Measurements from ENCODE around the gene INPP5J.

INPP5J gene

GRCh38 chr22:31160328-31160978, 37.7 kb downstream of the INPP5J start:
- Histone ChIP-seq H4K8ac (ENCODE audit: low read length) (no peak overlapping the region), H2BK5ac (ENCODE audit: low read depth, low read length, poor library complexity, severe bottlenecking) (no peak overlapping the region), H3K79me1 (replicated peaks; ENCODE audit: low read length, poor library complexity, severe bottlenecking) (peaks cover under 1% of the 10 kb centered on the region), H2BK12ac (ENCODE audit: low read length in 2 of 2) (no peak overlapping the region), H3K4me3 (ENCODE audit: insufficient read depth in 1 of 2, low read depth in 1 of 2, low read length in 2 of 2) (peak overlapping the region; percentile 61 to 99), H3K4me2 (ENCODE audit: low read length, poor library complexity, severe bottlenecking) (peak overlapping the region; percentile 77), H3K27me3 (ENCODE audit: control insufficient read depth in 1 of 2, insufficient read depth in 1 of 2, low read length in 2 of 2) (no peaks in the 10 kb centered on the region), H3K27ac (ENCODE audit: low read length, poor library complexity, severe bottlenecking) (no peak overlapping the region), H3K9me3 (ENCODE audit: control insufficient read depth, low read length) (no peaks in the 10 kb centered on the region), H2BK15ac (ENCODE audit: low read depth, poor library complexity, severe bottlenecking) (no peak overlapping the region), H2BK120ac (ENCODE audit: low read depth, low read length) (no peak overlapping the region), H3K18ac (ENCODE audit: low read depth in 1 of 2, low read length in 2 of 2) (peak overlapping the region in 1 of 2 experiments; percentile 41), H3K14ac (ENCODE audit: low read length in 2 of 2) (peak overlapping the region in 1 of 2 experiments; percentile 5), H3K23ac (ENCODE audit: low read length in 2 of 2) (no peak overlapping the region), H3K4ac (ENCODE audit: low read depth in 1 of 2, low read length in 2 of 2) (peak overlapping the region in 1 of 2 experiments; percentile 6), H3K9ac (ENCODE audit: low read length) (peak overlapping the region; percentile 98), H3K4me1 (ENCODE audit: control insufficient read depth, insufficient read depth, low read depth, low read length) (peaks cover 7% of the 10 kb centered on the region), H2AK5ac (ENCODE audit: low read length, severe bottlenecking) (no peak overlapping the region), H3K36me3 (ENCODE audit: control insufficient read depth in 1 of 2, insufficient read depth in 2 of 2, low read depth in 1 of 2, low read length in 2 of 2) (peaks cover 9 to 14% of the 10 kb centered on the region in 2 experiments), H4K91ac (ENCODE audit: low read length) (no peak overlapping the region), H2AFZ (ENCODE audit: low read depth, low read length) (no peak overlapping the region)
- 4% methylated on average over 31 of the region's 32 CpGs for WGBS
- DNase-seq, result peak; percentile 61

DNA sequence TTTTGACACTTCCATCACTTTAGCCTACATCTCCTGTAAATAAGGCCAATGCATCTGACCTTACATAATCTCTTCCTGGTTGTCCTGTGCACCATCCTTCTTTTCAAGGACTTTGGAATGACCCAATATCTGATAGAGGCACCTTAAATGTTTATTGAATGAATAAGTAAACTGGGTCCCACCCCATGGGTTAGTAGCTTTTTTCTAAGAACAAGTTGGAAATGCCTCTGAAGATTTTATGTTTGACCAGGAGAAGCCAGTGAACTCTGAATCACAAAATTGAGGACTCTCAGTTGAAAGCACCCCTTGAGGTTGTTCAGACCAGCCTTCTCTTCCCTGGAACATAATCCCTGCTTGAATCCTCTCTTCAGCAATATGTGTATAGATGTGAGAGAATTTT, 38.6 kb downstream of the INPP5J start:
- H3K14ac ChIP-seq (ENCODE audit: low read length in 2 of 2), result no peak overlapping the region
- peak overlapping the region; percentile 98 for H3K9ac ChIP-seq (ENCODE audit: low read length)
- H2AFZ ChIP-seq (ENCODE audit: low read depth, low read length), result no peak overlapping the region
- no peaks in the 10 kb centered on the region for H3K9me3 ChIP-seq (ENCODE audit: control insufficient read depth, low read length)
- no peak overlapping the region for H3K18ac ChIP-seq (ENCODE audit: low read depth in 1 of 2, low read length in 2 of 2)
- peaks cover 4% of the 10 kb centered on the region for H3K79me1 ChIP-seq (replicated peaks; ENCODE audit: low read length, poor library complexity, severe bottlenecking)
- no peak overlapping the region for H2BK5ac ChIP-seq (ENCODE audit: low read depth, low read length, poor library complexity, severe bottlenecking)
- DNase-seq, result no peak
- H3K4me1 ChIP-seq (ENCODE audit: control insufficient read depth, insufficient read depth, low read depth, low read length), result peaks cover 7% of the 10 kb centered on the region
- H3K27ac ChIP-seq (ENCODE audit: low read length, poor library complexity, severe bottlenecking), result no peak overlapping the region
- H2BK12ac ChIP-seq (ENCODE audit: low read length in 2 of 2), result no peak overlapping the region
- no peak overlapping the region for H2BK15ac ChIP-seq (ENCODE audit: low read depth, poor library complexity, severe bottlenecking)
- peak overlapping the region in 1 of 2 experiments; percentile 99 for H3K4me3 ChIP-seq (ENCODE audit: insufficient read depth in 1 of 2, low read depth in 1 of 2, low read length in 2 of 2)
- H4K91ac ChIP-seq (ENCODE audit: low read length), result no peak overlapping the region
- no peak overlapping the region for H3K4ac ChIP-seq (ENCODE audit: low read depth in 1 of 2, low read length in 2 of 2)
- no peak overlapping the region for H4K8ac ChIP-seq (ENCODE audit: low read length)
- no peaks in the 10 kb centered on the region for H3K27me3 ChIP-seq (ENCODE audit: control insufficient read depth in 1 of 2, insufficient read depth in 1 of 2, low read length in 2 of 2)
- no peak overlapping the region for H2BK120ac ChIP-seq (ENCODE audit: low read depth, low read length)
- H3K36me3 ChIP-seq (ENCODE audit: control insufficient read depth in 1 of 2, insufficient read depth in 2 of 2, low read depth in 1 of 2, low read length in 2 of 2), result peaks cover 9 to 23% of the 10 kb centered on the region in 2 experiments
- H3K4me2 ChIP-seq (ENCODE audit: low read length, poor library complexity, severe bottlenecking), result no peak overlapping the region
- no peak overlapping the region for H3K23ac ChIP-seq (ENCODE audit: low read length in 2 of 2)
- H2AK5ac ChIP-seq (ENCODE audit: low read length, severe bottlenecking), result no peak overlapping the region

DNA sequence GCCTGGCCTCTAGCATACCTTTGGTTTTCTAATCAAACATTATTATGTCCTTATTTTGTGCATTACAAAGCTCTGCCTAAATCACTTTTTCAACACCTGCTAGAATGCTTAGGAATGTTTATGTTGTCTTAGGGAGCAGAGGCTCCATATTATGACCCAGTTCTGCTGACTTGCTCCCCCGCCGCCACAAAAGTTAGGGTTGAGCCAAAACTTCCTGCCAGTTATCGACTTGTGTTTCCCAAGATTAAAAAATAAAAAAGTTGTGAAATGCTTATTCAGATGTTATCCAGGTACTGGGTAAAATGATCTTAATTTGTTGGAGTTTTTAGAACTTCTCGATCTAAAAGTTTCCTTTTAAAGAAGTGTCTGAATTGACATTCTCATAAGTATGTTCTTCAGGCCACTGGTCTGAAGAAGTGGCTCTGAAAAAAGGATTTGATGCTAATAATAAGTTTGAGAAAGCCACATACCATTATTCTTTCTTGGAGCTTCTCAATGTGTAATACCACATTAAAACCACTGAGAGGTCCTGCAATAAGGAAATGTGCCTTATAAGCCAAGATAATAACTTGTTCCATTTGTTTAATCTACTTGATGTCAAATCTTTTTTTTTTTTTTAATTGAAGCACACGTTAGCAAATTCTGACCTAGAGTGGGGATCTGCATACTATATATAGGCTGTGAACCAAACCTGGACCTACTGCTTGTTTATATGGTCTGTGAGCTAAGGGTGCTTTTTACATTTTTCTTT, 39.4 kb downstream of the INPP5J start:
- H3K4me3 ChIP-seq (ENCODE audit: insufficient read depth in 1 of 2, low read depth in 1 of 2, low read length in 2 of 2), result peak overlapping the region in 1 of 2 experiments; percentile 99
- no peak overlapping the region for H3K23ac ChIP-seq (ENCODE audit: low read length in 2 of 2)
- no peak overlapping the region for H2AFZ ChIP-seq (ENCODE audit: low read depth, low read length)
- H2BK15ac ChIP-seq (ENCODE audit: low read depth, poor library complexity, severe bottlenecking), result no peak overlapping the region
- H3K4me2 ChIP-seq (ENCODE audit: low read length, poor library complexity, severe bottlenecking), result peak overlapping the region; percentile 43
- peaks cover 4% of the 10 kb centered on the region for H3K79me1 ChIP-seq (replicated peaks; ENCODE audit: low read length, poor library complexity, severe bottlenecking)
- H3K9me3 ChIP-seq (ENCODE audit: control insufficient read depth, low read length), result no peaks in the 10 kb centered on the region
- no peaks in the 10 kb centered on the region for H3K27me3 ChIP-seq (ENCODE audit: control insufficient read depth in 1 of 2, insufficient read depth in 1 of 2, low read length in 2 of 2)
- H3K9ac ChIP-seq (ENCODE audit: low read length), result peak overlapping the region; percentile 98
- no peak overlapping the region for H4K91ac ChIP-seq (ENCODE audit: low read length)
- no peak overlapping the region for H2BK12ac ChIP-seq (ENCODE audit: low read length in 2 of 2)
- no peak overlapping the region for H3K4ac ChIP-seq (ENCODE audit: low read depth in 1 of 2, low read length in 2 of 2)
- no peak overlapping the region for H2BK5ac ChIP-seq (ENCODE audit: low read depth, low read length, poor library complexity, severe bottlenecking)
- peaks cover 7% of the 10 kb centered on the region for H3K4me1 ChIP-seq (ENCODE audit: control insufficient read depth, insufficient read depth, low read depth, low read length)
- no peak overlapping the region for H2AK5ac ChIP-seq (ENCODE audit: low read length, severe bottlenecking)
- no peak overlapping the region for H3K18ac ChIP-seq (ENCODE audit: low read depth in 1 of 2, low read length in 2 of 2)
- 97% methylated on average over 4 of the region's 5 CpGs for WGBS
- no peak overlapping the region for H3K27ac ChIP-seq (ENCODE audit: low read length, poor library complexity, severe bottlenecking)
- H4K8ac ChIP-seq (ENCODE audit: low read length), result no peak overlapping the region
- H3K14ac ChIP-seq (ENCODE audit: low read length in 2 of 2), result no peak overlapping the region
- DNase-seq, result peak; percentile 27
- peaks cover 9 to 28% of the 10 kb centered on the region in 2 experiments for H3K36me3 ChIP-seq (ENCODE audit: control insufficient read depth in 1 of 2, insufficient read depth in 2 of 2, low read depth in 1 of 2, low read length in 2 of 2)
- H2BK120ac ChIP-seq (ENCODE audit: low read depth, low read length), result no peak overlapping the region

DNA sequence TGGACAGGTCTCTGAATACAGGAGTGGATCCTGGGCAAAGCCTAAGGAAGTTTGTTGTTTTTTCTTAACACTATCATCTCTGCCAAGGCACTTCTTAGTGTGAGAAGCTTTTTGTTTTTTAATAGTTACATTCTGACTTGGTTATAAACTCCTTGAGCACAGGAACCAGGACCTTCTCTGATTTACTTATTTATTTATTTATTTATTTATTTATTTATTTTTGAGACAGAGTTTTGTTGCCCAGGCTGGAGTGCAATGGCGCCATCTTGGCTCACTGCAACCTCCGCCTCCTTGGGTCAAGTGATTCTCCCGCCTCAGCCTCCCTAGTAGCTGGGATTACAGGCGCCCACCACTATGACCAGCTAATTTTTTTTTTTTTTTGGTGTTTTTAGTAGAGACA, 48.2 kb downstream of the INPP5J start:
- H4K91ac ChIP-seq (ENCODE audit: low read length), result no peak overlapping the region
- H2AK5ac ChIP-seq (ENCODE audit: low read length, severe bottlenecking), result no peak overlapping the region
- peaks cover 0 to 23% of the 10 kb centered on the region in 2 experiments for H3K36me3 ChIP-seq (ENCODE audit: control insufficient read depth in 1 of 2, insufficient read depth in 2 of 2, low read depth in 1 of 2, low read length in 2 of 2)
- no peak overlapping the region for H3K9ac ChIP-seq (ENCODE audit: low read length)
- H3K4me1 ChIP-seq (ENCODE audit: control insufficient read depth, insufficient read depth, low read depth, low read length), result peaks cover 4% of the 10 kb centered on the region
- DNase-seq, result no peak
- H3K18ac ChIP-seq (ENCODE audit: low read depth in 1 of 2, low read length in 2 of 2), result no peak overlapping the region
- no peak overlapping the region for H2BK120ac ChIP-seq (ENCODE audit: low read depth, low read length)
- H3K14ac ChIP-seq (ENCODE audit: low read length in 2 of 2), result no peak overlapping the region
- H3K79me1 ChIP-seq (replicated peaks; ENCODE audit: low read length, poor library complexity, severe bottlenecking), result peaks cover 7% of the 10 kb centered on the region
- no peak overlapping the region for H2AFZ ChIP-seq (ENCODE audit: low read depth, low read length)
- WGBS, result 98% methylated on average over 4 of the region's 4 CpGs
- no peak overlapping the region for H2BK5ac ChIP-seq (ENCODE audit: low read depth, low read length, poor library complexity, severe bottlenecking)
- H3K23ac ChIP-seq (ENCODE audit: low read length in 2 of 2), result no peak overlapping the region
- H3K27me3 ChIP-seq (ENCODE audit: control insufficient read depth in 1 of 2, insufficient read depth in 1 of 2, low read length in 2 of 2), result no peaks in the 10 kb centered on the region
- no peak overlapping the region for H2BK12ac ChIP-seq (ENCODE audit: low read length in 2 of 2)
- no peak overlapping the region for H3K27ac ChIP-seq (ENCODE audit: low read length, poor library complexity, severe bottlenecking)
- no peak overlapping the region for H2BK15ac ChIP-seq (ENCODE audit: low read depth, poor library complexity, severe bottlenecking)
- no peak overlapping the region for H3K4ac ChIP-seq (ENCODE audit: low read depth in 1 of 2, low read length in 2 of 2)
- no peak overlapping the region for H3K4me3 ChIP-seq (ENCODE audit: insufficient read depth in 1 of 2, low read depth in 1 of 2, low read length in 2 of 2)
- H3K9me3 ChIP-seq (ENCODE audit: control insufficient read depth, low read length), result no peaks in the 10 kb centered on the region
- H3K4me2 ChIP-seq (ENCODE audit: low read length, poor library complexity, severe bottlenecking), result no peak overlapping the region
- no peak overlapping the region for H4K8ac ChIP-seq (ENCODE audit: low read length)

All from mesenchymal stem cell (in vitro differentiated cells and primary cell).